Ovary (tissue), 9 donors: ENCODE measurements around the gene PIK3R5. TPM values are rescaled to one million over a fixed set of nuclear protein-coding genes. Genes with fewer than 3 reads are reported as not detected.
"Not testable (repeated sequence)": the region's sequence is repeated elsewhere in the genome, so short reads cannot be mapped to it uniquely, and the experiment has no call there.

Experiments
- DNase-seq, 5 donors: peaks; one replicate each; pipeline ENCODE4 v3.0.0-alpha.2; 2019 to 2020
- H3K27ac ChIP-seq, 2 donors: fragments of 200-600 bp; one replicate each; pipeline versions ENCODE4 v1.5.1 to v1.8.0; 2019 to 2022
- H3K27me3 ChIP-seq: fragments of 200-600 bp; one replicate; pipeline ENCODE4 v1.8.0; 2022
- H3K36me3 ChIP-seq: fragments of 200-600 bp; sonication (generic); one replicate; pipeline ENCODE4 v1.5.1; 2019
- H3K4me1 ChIP-seq: one replicate; pipeline ENCODE4 v1.8.1; 2013; ENCODE audit warnings: mild to moderate bottlenecking, moderate library complexity; ENCODE audit not compliant: insufficient read depth
- H3K4me3 ChIP-seq: fragments of 200-600 bp; sonication (generic); one replicate; pipeline ENCODE4 v1.5.1; 2017
- H3K9me3 ChIP-seq, 2 donors: fragments of 200-600 bp in 1 of 2; sonication (generic) in 1 of 2; one replicate each; pipeline versions ENCODE4 v1.5.1 to v1.8.1; 2013 to 2019; ENCODE audit warnings: mild to moderate bottlenecking in 1 of 2, moderate library complexity in 1 of 2
- CTCF ChIP-seq, 3 donors: fragments of 450-650 bp in 2 of 3; fragments of 200-600 bp in 1 of 3; IDR thresholded peaks; one replicate each; pipeline versions ENCODE4 v1.5.1 to v1.8.0; 2016 to 2022; ENCODE audit warnings: antibody characterized with exemption in 3 of 3, mild to moderate bottlenecking in 1 of 3
- EP300 ChIP-seq: sonication (generic); formaldehyde crosslinking; IDR thresholded peaks from one replicate; pipeline ENCODE4 v1.6.1; 2017; ENCODE audit warnings: antibody characterized with exemption
- POLR2A ChIP-seq: fragments of 450-650 bp; IDR thresholded peaks from one replicate; pipeline ENCODE4 v1.6.1; 2017; ENCODE audit warnings: antibody characterized with exemption, mild to moderate bottlenecking, moderate library complexity
- WGBS, 3 donors: extraction: QIAGEN DNeasy Blood & Tissue Kit in 1 of 3; methylation state at CpG; one replicate each; pipeline versions ENCODE4 v1.1.5 to v1.1.7; 2013 to 2017; 5-methylcytosine and 5-hydroxymethylcytosine counted together
- intact Hi-C, 4 donors: fragments of 100-400 bp; cut with DNase I; formaldehyde crosslinking; loops; one replicate each; pipeline versions ENCODE4 v1.11.0 to v1.15.1; 2022 to 2023
- polyA plus RNA-seq, 2 donors: library from polyadenylated mRNA; stranded (reverse); fragments of 200-250 nt in 1 of 2; fragments of 350-450 nt in 1 of 2; fragmentation: Illumina TruSeq in 1 of 2; extraction: RNeasy Lipid Tissue Mini Kit (QIAGEN cat#74804) in 1 of 2; gene quantifications; one replicate each; pipeline ENCODE4 v1.2.3, GENCODE V29; 2013 to 2014
- total RNA-seq, 7 donors: library from RNA; depleted of rRNA in 2 of 7; stranded (reverse); fragments of >200 nt in 2 of 7; fragmentation: NEBNext Ultra II Directional in 3 of 7; extraction: Animal tissue kit (Norgen Biotek cat#: 25700) in 3 of 7; gene quantifications; one replicate each; pipeline versions ENCODE4 v1.1.0 to v1.2.4, GENCODE V29; 2016 to 2023
- donor health status: DM: no; HTN: no; CAD: no; lungs with moderate emphysema.
- donor health status: DM: no; HTN: no; CAD: no.
- donor health status: Bipolar disorder and iron deficiency.
- donor health status: DM: yes; HTN: yes; CAD: no.
- donor health status: DM: no; HTN: no; CAD: no.
- donor health status: DM: yes; HTN: yes; CAD: no.

The PIK3R5 gene
- total and polyA plus RNA-seq, 9 donors: 0.86 to 8.9 (median 3.7) TPM

GRCh38 chr17:8991514-8992285 is 26.2 kb upstream of the PIK3R5 start:
- TF ChIP-seq EP300: no peak
- no peak for TF ChIP-seq CTCF (IDR thresholded peaks at IDR 0.05)
- no peak for TF ChIP-seq POLR2A
- intact Hi-C loops: loop anchor here in 3 of 4 donors (10.0 kb wide), 1 partner anchor 533 kb away; no protein-coding TSS in a partner anchor
- Histone ChIP-seq H3K36me3 (no peaks in the 10 kb centered on the region), H3K9me3 (no peaks in the 10 kb centered on the region), H3K27ac (no peak overlapping the region), H3K27me3 (no peaks in the 10 kb centered on the region), H3K4me1 (no peaks in the 10 kb centered on the region), H3K4me3 (no peak overlapping the region)
- peak in 1 of 5 donors; percentile 34 for DNase-seq
- WGBS, 3 donors: 54 to 57% (median 55%) methylated on average over 10 of the region's 10 CpGs

GRCh38 chr17:8988263-8988935 is 22.9 kb upstream of the PIK3R5 start:
- intact Hi-C loops, DNase-seq, H3K27me3 ChIP-seq, H3K4me1 ChIP-seq, H3K27ac ChIP-seq, H3K4me3 ChIP-seq, H3K36me3 ChIP-seq, H3K9me3 ChIP-seq: not testable (repeated sequence)
- 91 to 96% (median 94%) methylated on average over 2 of the region's 2 CpGs for WGBS, 3 donors

GRCh38 chr17:8986295-8986694 is 20.8 kb upstream of the PIK3R5 start:
- no peaks in the 10 kb centered on the region for H3K9me3 ChIP-seq
- 81 to 89% (median 86%) methylated on average over 2 of the region's 2 CpGs for WGBS, 3 donors
- intact Hi-C loops: no loop called here

GRCh38 chr17:8985054-8985701 is 19.7 kb upstream of the PIK3R5 start:
- WGBS, 3 donors: 83 to 85% (median 84%) methylated on average over 4 of the region's 4 CpGs
- Histone ChIP-seq H3K4me3 (no peak overlapping the region), H3K9me3 (no peaks in the 10 kb centered on the region), H3K27ac (no peak overlapping the region), H3K36me3 (no peaks in the 10 kb centered on the region), H3K4me1 (no peaks in the 10 kb centered on the region), H3K27me3 (no peaks in the 10 kb centered on the region)
- intact Hi-C loops: no loop called here
- no peak for DNase-seq
- no peak for TF ChIP-seq POLR2A
- TF ChIP-seq EP300: no peak
- TF ChIP-seq CTCF (IDR thresholded peaks at IDR 0.05): no peak

More at GRCh38 chr17:8986295-8986694, 20.8 kb upstream of the PIK3R5 start:
- no peaks in the 10 kb centered on the region for H3K4me1 ChIP-seq
- DNase-seq: no peak
- TF ChIP-seq POLR2A (no peak), EP300 (no peak), CTCF (IDR thresholded peaks at IDR 0.05) (no peak)
- no peaks in the 10 kb centered on the region for H3K36me3 ChIP-seq
- no peak overlapping the region for H3K4me3 ChIP-seq
- no peak overlapping the region for H3K27ac ChIP-seq
- no peaks in the 10 kb centered on the region for H3K27me3 ChIP-seq

GRCh38 chr17:8984225-8984624 is 18.7 kb upstream of the PIK3R5 start:
- DNase-seq, H3K27me3 ChIP-seq, H3K9me3 ChIP-seq, H3K36me3 ChIP-seq, H3K4me3 ChIP-seq, intact Hi-C loops, H3K4me1 ChIP-seq, H3K27ac ChIP-seq: not testable (repeated sequence)
- WGBS, 3 donors: 88 to 93% (median 91%) methylated on average over 5 of the region's 5 CpGs
